Loucy (cell line): ENCODE results near the gene CGB2.

ENCODE experiments used
- H2AFZ ChIP-seq: fragments of 200-600 bp; sonication (generic); 2 replicates; pipeline ENCODE4 v1.6.0; 2016; ENCODE audit warnings: antibody characterized with exemption, mild to moderate bottlenecking, low read length, moderate library complexity
- H3F3A ChIP-seq: fragments of 200-600 bp; 2 replicates; pipeline ENCODE4 v1.6.0; 2016; ENCODE audit warnings: antibody characterized with exemption, low read depth, mild to moderate bottlenecking
- H3K27me3 ChIP-seq: fragments of 200-600 bp; sonication (generic); 2 replicates; pipeline ENCODE4 v1.6.1; 2014; ENCODE audit warnings: low read length, mild to moderate bottlenecking; ENCODE audit not compliant: insufficient read depth, poor library complexity, severe bottlenecking
- H3K36me3 ChIP-seq: fragments of 200-600 bp; sonication (generic); 2 replicates; pipeline ENCODE4 v1.6.1; 2016; ENCODE audit warnings: low read length; ENCODE audit not compliant: insufficient read depth
- H3K4me1 ChIP-seq: fragments of 200-600 bp; sonication (generic); 2 replicates; pipeline ENCODE4 v1.5.1; 2014; ENCODE audit warnings: low read length, mild to moderate bottlenecking; ENCODE audit not compliant: insufficient read depth, poor library complexity, severe bottlenecking
- H3K4me2 ChIP-seq: fragments of 200-600 bp; sonication (generic); 2 replicates; pipeline ENCODE4 v1.6.0; 2014; ENCODE audit warnings: antibody characterized with exemption, low read length, low read depth, mild to moderate bottlenecking; ENCODE audit not compliant: poor library complexity, severe bottlenecking
- H3K4me3 ChIP-seq: fragments of 200-600 bp; sonication (generic); 2 replicates; pipeline ENCODE4 v1.5.1; 2014; ENCODE audit warnings: low read length, mild to moderate bottlenecking, mixed read lengths; ENCODE audit not compliant: poor library complexity, severe bottlenecking
- H3K79me2 ChIP-seq: fragments of 200-600 bp; sonication (generic); 2 replicates; pipeline ENCODE4 v1.6.1; 2014; ENCODE audit warnings: low read length; ENCODE audit not compliant: insufficient read depth
- H3K9ac ChIP-seq: fragments of 200-600 bp; sonication (generic); 2 replicates; pipeline ENCODE4 v1.6.0; 2014; ENCODE audit warnings: mild to moderate bottlenecking, low read depth, low read length, moderate library complexity; ENCODE audit not compliant: poor library complexity, severe bottlenecking
- H3K9me2 ChIP-seq: fragments of 200-600 bp; sonication (generic); replicated peaks from 2 replicates; pipeline ENCODE4 v1.6.1; 2016; ENCODE audit warnings: low read depth, low read length, mixed read lengths
- H3K9me3 ChIP-seq: fragments of 200-600 bp; sonication (generic); 2 replicates; pipeline ENCODE4 v1.6.1; 2014; ENCODE audit warnings: mild to moderate bottlenecking, antibody characterized with exemption, low read length, low read depth; ENCODE audit not compliant: insufficient read depth
- H4K20me1 ChIP-seq: fragments of 200-600 bp; sonication (generic); 2 replicates; pipeline ENCODE4 v1.6.0; 2014; ENCODE audit warnings: antibody characterized with exemption, low read length, mild to moderate bottlenecking; ENCODE audit not compliant: insufficient read depth, poor library complexity, severe bottlenecking
- EZH2phosphoT487 ChIP-seq: fragments of 200-600 bp; IDR thresholded peaks from 2 replicates; pipeline ENCODE4 v1.6.1; 2018; ENCODE audit warnings: antibody characterized with exemption, mild to moderate bottlenecking, moderate library complexity, borderline replicate concordance
- TF ChIP-seq, protein P1 (sequence below): fragments of 200-600 bp; sonication (generic); conservative IDR thresholded peaks from 2 replicates; pipeline ENCODE4 v1.5.1; 2014; ENCODE audit warnings: mild to moderate bottlenecking, antibody characterized with exemption, low read length

CGB2 gene

DNA sequence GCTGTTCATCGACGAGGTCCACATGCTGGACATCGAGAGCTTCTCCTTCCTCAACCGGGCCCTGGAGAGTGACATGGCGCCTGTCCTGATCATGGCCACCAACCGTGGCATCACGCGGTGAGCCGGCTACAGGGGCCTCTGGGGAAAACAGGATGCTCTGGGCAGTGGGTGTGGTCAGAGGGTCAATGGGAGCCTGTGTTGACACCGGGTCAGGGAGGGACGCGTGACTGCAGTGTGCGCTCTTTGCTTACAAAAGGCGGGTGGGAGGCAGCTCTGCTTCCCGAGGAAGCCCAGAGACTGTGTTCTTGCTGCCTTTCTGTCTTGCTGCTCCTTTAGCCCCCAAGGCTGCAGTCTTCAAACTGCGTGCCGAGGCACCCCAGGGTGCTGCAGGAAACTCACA, 20.5 kb upstream of the CGB2 start:
- Histone ChIP-seq H4K20me1 (no peaks in the 10 kb centered on the region), H3K9me3 (no peaks in the 10 kb centered on the region), H3K79me2 (no peaks in the 10 kb centered on the region), H2AFZ (no peak overlapping the region), H3K36me3 (peaks cover 65% of the 10 kb centered on the region; the same call in 1 of the 2 replicates), H3F3A (no peaks in the 10 kb centered on the region), H3K4me1 (no peaks in the 10 kb centered on the region), H3K4me2 (no peak overlapping the region), H3K9me2 (no peaks in the 10 kb centered on the region), H3K4me3 (no peak overlapping the region), H3K9ac (no peak overlapping the region), H3K27me3 (no peaks in the 10 kb centered on the region)
- no peak for TF ChIP-seq EZH2phosphoT487
- TF ChIP-seq, protein P1, sequence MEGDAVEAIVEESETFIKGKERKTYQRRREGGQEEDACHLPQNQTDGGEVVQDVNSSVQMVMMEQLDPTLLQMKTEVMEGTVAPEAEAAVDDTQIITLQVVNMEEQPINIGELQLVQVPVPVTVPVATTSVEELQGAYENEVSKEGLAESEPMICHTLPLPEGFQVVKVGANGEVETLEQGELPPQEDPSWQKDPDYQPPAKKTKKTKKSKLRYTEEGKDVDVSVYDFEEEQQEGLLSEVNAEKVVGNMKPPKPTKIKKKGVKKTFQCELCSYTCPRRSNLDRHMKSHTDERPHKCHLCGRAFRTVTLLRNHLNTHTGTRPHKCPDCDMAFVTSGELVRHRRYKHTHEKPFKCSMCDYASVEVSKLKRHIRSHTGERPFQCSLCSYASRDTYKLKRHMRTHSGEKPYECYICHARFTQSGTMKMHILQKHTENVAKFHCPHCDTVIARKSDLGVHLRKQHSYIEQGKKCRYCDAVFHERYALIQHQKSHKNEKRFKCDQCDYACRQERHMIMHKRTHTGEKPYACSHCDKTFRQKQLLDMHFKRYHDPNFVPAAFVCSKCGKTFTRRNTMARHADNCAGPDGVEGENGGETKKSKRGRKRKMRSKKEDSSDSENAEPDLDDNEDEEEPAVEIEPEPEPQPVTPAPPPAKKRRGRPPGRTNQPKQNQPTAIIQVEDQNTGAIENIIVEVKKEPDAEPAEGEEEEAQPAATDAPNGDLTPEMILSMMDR, result no peak

DNA sequence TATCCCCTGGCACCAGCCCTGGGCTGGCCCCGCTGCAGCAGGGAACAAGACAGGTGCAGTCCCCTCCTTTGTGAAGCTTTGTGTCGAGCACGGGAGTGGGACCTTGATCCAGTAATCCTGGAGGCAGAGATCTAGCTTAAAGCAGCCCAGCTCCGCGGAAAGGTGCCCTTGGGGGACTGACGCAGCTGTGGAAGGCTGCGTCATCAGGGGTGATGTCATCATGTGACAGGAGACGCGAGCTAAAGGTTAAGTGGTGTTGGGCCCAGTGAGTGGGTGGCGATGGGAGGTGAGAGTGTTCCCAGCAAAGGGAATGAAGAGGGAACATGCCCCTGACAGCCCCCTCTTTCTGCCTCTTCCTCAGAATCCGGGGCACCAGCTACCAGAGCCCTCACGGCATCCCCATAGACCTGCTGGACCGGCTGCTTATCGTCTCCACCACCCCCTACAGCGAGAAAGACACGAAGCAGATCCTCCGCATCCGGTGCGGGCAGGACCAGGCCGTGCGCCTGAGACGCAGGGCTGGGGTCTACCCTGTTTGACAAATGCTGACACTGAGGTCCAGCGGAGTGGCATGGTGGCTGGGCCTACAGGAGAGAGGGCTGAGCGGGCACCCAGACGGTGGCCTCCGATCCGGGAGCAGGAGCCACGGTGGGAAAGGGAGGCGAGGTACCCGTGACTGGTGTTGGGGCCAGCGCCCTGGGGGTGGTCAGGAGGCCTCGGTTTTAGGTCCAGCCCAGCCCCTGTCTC, 17.4 kb upstream of the CGB2 start:
- H3K9me2 ChIP-seq, result no peaks in the 10 kb centered on the region
- no peak overlapping the region for H2AFZ ChIP-seq
- H3K4me1 ChIP-seq, result no peaks in the 10 kb centered on the region
- no peaks in the 10 kb centered on the region for H3K79me2 ChIP-seq
- no peaks in the 10 kb centered on the region for H3F3A ChIP-seq
- TF ChIP-seq EZH2phosphoT487, result no peak
- TF ChIP-seq, protein P1, result no peak
- peaks cover 51% of the 10 kb centered on the region; the same call in 1 of the 2 replicates for H3K36me3 ChIP-seq
- H3K9me3 ChIP-seq, result no peaks in the 10 kb centered on the region
- no peak overlapping the region for H3K9ac ChIP-seq
- H3K4me2 ChIP-seq, result no peak overlapping the region
- no peaks in the 10 kb centered on the region for H3K27me3 ChIP-seq
- H3K4me3 ChIP-seq, result no peak overlapping the region
- no peaks in the 10 kb centered on the region for H4K20me1 ChIP-seq

DNA sequence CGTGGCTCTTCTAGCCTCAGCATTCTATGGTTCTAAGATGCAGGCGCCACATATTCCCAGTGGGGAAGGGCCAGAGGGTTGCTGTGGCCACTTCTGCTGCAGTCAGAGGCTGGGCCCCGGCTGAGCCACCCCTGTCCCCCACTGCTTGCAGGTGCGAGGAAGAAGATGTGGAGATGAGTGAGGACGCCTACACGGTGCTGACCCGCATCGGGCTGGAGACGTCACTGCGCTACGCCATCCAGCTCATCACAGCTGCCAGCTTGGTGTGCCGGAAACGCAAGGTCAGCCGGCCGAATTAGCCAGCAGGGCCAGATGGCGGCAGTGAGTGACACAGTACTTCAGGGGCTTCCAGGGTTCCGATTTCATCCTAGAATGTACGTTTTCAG, 16.8 kb upstream of the CGB2 start:
- no peaks in the 10 kb centered on the region for H3K9me3 ChIP-seq
- no peak overlapping the region for H3K4me3 ChIP-seq
- no peak overlapping the region for H3K4me2 ChIP-seq
- H3K4me1 ChIP-seq, result no peaks in the 10 kb centered on the region
- no peaks in the 10 kb centered on the region for H3F3A ChIP-seq
- H4K20me1 ChIP-seq, result no peaks in the 10 kb centered on the region
- no peaks in the 10 kb centered on the region for H3K27me3 ChIP-seq
- no peak overlapping the region for H2AFZ ChIP-seq
- no peak for TF ChIP-seq EZH2phosphoT487
- TF ChIP-seq, protein P1, result no peak
- H3K79me2 ChIP-seq, result no peaks in the 10 kb centered on the region
- H3K36me3 ChIP-seq, result peaks cover 48% of the 10 kb centered on the region; the same call in 1 of the 2 replicates
- no peaks in the 10 kb centered on the region for H3K9me2 ChIP-seq
- H3K9ac ChIP-seq, result no peak overlapping the region
